HCT116 (cell line): ENCODE data around the gene CPLX3. TPM values are rescaled to one million over a fixed set of nuclear protein-coding genes. Genes with fewer than 3 reads are reported as not detected.

ENCODE experiments used
- ATAC-seq: fragments of 200-7000 bp; cut with Tn5 transposase; 2 replicates; pipeline ENCODE4 v1.9.1; 2020; ENCODE audit warnings: mild to moderate bottlenecking, moderate library complexity
- BruUV-seq: library from RNA; stranded (reverse); fragments of 400-500 nt; replicated peaks from 2 replicates; lab custom pipeline; 2021; lab: Mats Ljungman, UMichigan
- CTCF ChIA-PET: fragments of 300-600 bp; sonication (Branson Sonifier 250); formaldehyde crosslinking; loops from one replicate; lab custom pipeline; 2021; ENCODE audit warnings: antibody characterized with exemption; lab: Charles Lee
- POLR2A ChIA-PET: fragments of 300-600, 350-600 bp; sonication (Branson Sonifier 250); formaldehyde crosslinking; loops from one replicate; lab custom pipeline; 2021; ENCODE audit warnings: antibody characterized with exemption; lab: Charles Lee
- RAD21 ChIA-PET, 2 experiments: fragments of 300-600 bp; sonication (Branson Sonifier 250); formaldehyde crosslinking; loops; one replicate each; lab custom pipeline; 2023; ENCODE audit warnings: low total read pairs in 2 of 2; ENCODE audit not compliant: uncharacterized antibody in 2 of 2, unreplicated experiment in 2 of 2, low non-redundant PET in 1 of 2; lab: Charles Lee
- DNase-seq: peaks from one replicate; pipeline ENCODE4 v3.0.0-alpha.2; 2010; ENCODE audit warnings: low read depth, low spot score
- H2AFZ ChIP-seq: fragments of 200-600 bp; shearing (Covaris generic), sonication (generic); 2 replicates; pipeline ENCODE4 v1.6.1; 2017; ENCODE audit warnings: low read depth, mixed run types, mixed read lengths, antibody characterized with exemption, low read length; ENCODE audit not compliant: poor library complexity, severe bottlenecking
- H3K27ac ChIP-seq: 2 replicates; pipeline ENCODE4 v1.5.1; 2012; ENCODE audit warnings: low read depth, low read length
- H3K27me3 ChIP-seq: fragments of 200-600 bp; sonication (generic); 2 replicates; pipeline ENCODE4 v1.6.1; 2016; ENCODE audit warnings: mixed run types, low read length, mixed read lengths; ENCODE audit not compliant: insufficient read depth
- H3K36me3 ChIP-seq, 2 experiments: fragments of 200-500 bp in 1 of 2; fragments of 200-600 bp in 1 of 2; sonication (Bioruptor generic) in 1 of 2; sonication (generic) in 1 of 2; 2 replicates each; pipeline versions ENCODE4 v1.5.1 to v1.6.1; 2014 to 2016; ENCODE audit warnings: low read length in 2 of 2, inconsistent platforms in 1 of 2, mixed read lengths in 1 of 2, mixed run types in 1 of 2; ENCODE audit not compliant: insufficient read depth in 2 of 2, control insufficient read depth in 1 of 2
- H3K4me1 ChIP-seq, 2 experiments: fragments of 200-600 bp in 1 of 2; sonication (generic) in 1 of 2; 2 replicates each; pipeline versions ENCODE4 v1.5.1 to v1.6.1; 2012 to 2017; ENCODE audit warnings: low read length in 2 of 2, inconsistent platforms in 1 of 2, mild to moderate bottlenecking in 1 of 2, mixed read lengths in 1 of 2, mixed run types in 1 of 2, moderate library complexity in 1 of 2; ENCODE audit not compliant: insufficient read depth in 2 of 2, control insufficient read depth in 1 of 2
- H3K4me2 ChIP-seq: fragments of 200-600 bp; sonication (generic); 2 replicates; pipeline ENCODE4 v1.6.1; 2017; ENCODE audit warnings: mixed run types, low read length, mixed read lengths
- H3K4me3 ChIP-seq, 2 experiments: fragments of 200-600 bp in 1 of 2; sonication (generic) in 1 of 2; replicated peaks in 1 of 2; 2 replicates each; pipeline ENCODE4 v1.5.1; 2011 to 2016; ENCODE audit warnings: low read length in 2 of 2, control low read depth in 1 of 2, low read depth in 1 of 2, mild to moderate bottlenecking in 1 of 2, mixed read lengths in 1 of 2, mixed run types in 1 of 2
- H3K79me2 ChIP-seq: fragments of 200-600 bp; sonication (generic); 2 replicates; pipeline ENCODE4 v1.6.1; 2017; ENCODE audit warnings: mild to moderate bottlenecking, mixed run types, low read length, moderate library complexity, mixed read lengths; ENCODE audit not compliant: insufficient read depth
- H3K9ac ChIP-seq: fragments of 200-600 bp; sonication (generic); 2 replicates; pipeline ENCODE4 v1.6.1; 2016; ENCODE audit warnings: low read length, mixed read lengths
- H3K9me2 ChIP-seq: fragments of 200-600 bp; sonication (generic), shearing (Covaris generic); 2 replicates; pipeline ENCODE4 v1.6.1; 2017; ENCODE audit warnings: mixed run types, mild to moderate bottlenecking, moderate library complexity; ENCODE audit not compliant: insufficient read depth
- H3K9me3 ChIP-seq, 2 experiments: fragments of 200-500 bp in 1 of 2; fragments of 200-600 bp in 1 of 2; sonication (Bioruptor generic) in 1 of 2; sonication (generic) in 1 of 2; 2 replicates each; pipeline ENCODE4 v1.6.1; 2014 to 2017; ENCODE audit warnings: low read length in 2 of 2, mixed read lengths in 2 of 2, inconsistent platforms in 1 of 2, low read depth in 1 of 2, mild to moderate bottlenecking in 1 of 2, mixed run types in 1 of 2, moderate library complexity in 1 of 2; ENCODE audit not compliant: control insufficient read depth in 1 of 2, insufficient read depth in 1 of 2
- H4K20me1 ChIP-seq: fragments of 200-600 bp; sonication (generic), shearing (Covaris generic); 2 replicates; pipeline ENCODE4 v1.6.1; 2017; ENCODE audit warnings: mixed run types, mild to moderate bottlenecking, moderate library complexity; ENCODE audit not compliant: insufficient read depth
- CBX3 ChIP-seq: IDR thresholded peaks from 2 replicates; pipeline ENCODE4 v1.6.1; 2012; ENCODE audit warnings: low read depth
- POLR2AphosphoS5 ChIP-seq: IDR thresholded peaks from 2 replicates; pipeline ENCODE4 v1.6.1; 2011; ENCODE audit warnings: mild to moderate bottlenecking, low read depth, low read length, moderate library complexity
- SIN3A ChIP-seq: IDR thresholded peaks from 2 replicates; pipeline ENCODE4 v1.6.1; 2012; ENCODE audit warnings: low read depth
- TCF7L2 ChIP-seq: IDR thresholded peaks from 2 replicates; pipeline ENCODE4 v1.7.0; 2011; ENCODE audit warnings: borderline replicate concordance, inconsistent platforms; ENCODE audit not compliant: insufficient read depth, insufficient read length; ENCODE audit errors: extremely low read depth
- ZNF274 ChIP-seq: fragments of 200-500 bp; sonication (Bioruptor generic); IDR thresholded peaks from 2 replicates; pipeline ENCODE4 v1.6.1; 2014; ENCODE audit warnings: mild to moderate bottlenecking, low read depth, low read length, inconsistent platforms
- intact Hi-C: fragments of 100-400 bp; cut with micrococcal nuclease; formaldehyde crosslinking; loops from 2 replicates; pipeline ENCODE4 v1.10.0; 2022
- total RNA-seq: library from RNA; stranded (reverse); gene quantifications from one replicate; pipeline ENCODE4 v1.2.1, GENCODE V29; 2021; ENCODE audit not compliant: unreplicated experiment

Gene CPLX3
- total RNA-seq, 1 experiment from 2014 or later: not detected

DNA sequence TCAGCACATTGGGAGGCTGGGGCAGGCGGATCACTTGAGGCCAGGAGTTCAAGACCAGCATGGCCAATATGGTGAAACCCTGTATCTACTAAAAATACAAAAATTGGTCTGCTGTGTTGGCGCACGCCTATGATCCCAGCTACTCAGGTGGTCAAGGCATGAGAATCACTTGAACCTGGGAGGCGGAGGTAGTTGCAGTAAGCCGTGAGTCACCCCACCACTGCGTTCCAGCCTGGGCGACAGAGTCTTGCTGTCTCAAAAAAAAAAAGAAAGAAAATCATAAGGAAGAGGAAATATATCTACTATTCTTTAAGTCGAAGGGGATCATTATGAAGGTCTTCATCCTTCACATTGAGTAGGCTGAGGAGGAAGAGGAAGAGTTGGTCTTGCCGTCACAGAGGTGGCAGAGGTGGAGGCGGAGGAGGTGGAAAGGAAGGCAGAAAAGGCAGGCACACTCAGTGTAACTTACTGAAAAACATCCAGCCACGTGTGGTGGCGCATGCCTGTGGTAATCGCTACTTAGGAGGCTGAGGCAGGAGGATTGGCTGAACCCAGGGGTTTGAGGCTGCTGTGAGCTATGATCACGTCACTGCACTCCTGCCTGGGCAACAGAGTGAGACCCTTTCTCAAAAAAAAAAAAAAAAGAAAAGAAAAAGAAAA lies 30.3 kb upstream of the CPLX3 start:
- BruUV-seq: no TSS peak
- Histone ChIP-seq H3K27me3 (no peaks in the 10 kb centered on the region), H3K79me2 (peaks cover 27% of the 10 kb centered on the region), H3K4me1 (peaks cover 3 to 13% of the 10 kb centered on the region in 2 experiments; a peak in 3 of 4 replicates), H3K9me3 (no peaks in the 10 kb centered on the region), H3K9me2 (no peaks in the 10 kb centered on the region), H3K4me3 (no peak overlapping the region), H3K27ac (no peak overlapping the region), H2AFZ (no peak overlapping the region), H3K4me2 (no peak overlapping the region), H3K36me3 (peaks cover 1 to 15% of the 10 kb centered on the region in 2 experiments), H4K20me1 (peaks cover 9% of the 10 kb centered on the region; the same call in 1 of the 2 replicates), H3K9ac (no peak overlapping the region)
- ChIA-PET RAD21 (no interaction called here), CTCF (interaction anchor here (1.9 kb wide), 1 partner anchor 8 kb away, joined by 6 read pairs; no protein-coding TSS in a partner anchor), POLR2A (no interaction called here)
- intact Hi-C loops: no loop called here
- TF ChIP-seq SIN3A: no peak
- no peak for TF ChIP-seq TCF7L2
- TF ChIP-seq ZNF274: no peak
- no peak for DNase-seq
- no peak for ATAC-seq

DNA sequence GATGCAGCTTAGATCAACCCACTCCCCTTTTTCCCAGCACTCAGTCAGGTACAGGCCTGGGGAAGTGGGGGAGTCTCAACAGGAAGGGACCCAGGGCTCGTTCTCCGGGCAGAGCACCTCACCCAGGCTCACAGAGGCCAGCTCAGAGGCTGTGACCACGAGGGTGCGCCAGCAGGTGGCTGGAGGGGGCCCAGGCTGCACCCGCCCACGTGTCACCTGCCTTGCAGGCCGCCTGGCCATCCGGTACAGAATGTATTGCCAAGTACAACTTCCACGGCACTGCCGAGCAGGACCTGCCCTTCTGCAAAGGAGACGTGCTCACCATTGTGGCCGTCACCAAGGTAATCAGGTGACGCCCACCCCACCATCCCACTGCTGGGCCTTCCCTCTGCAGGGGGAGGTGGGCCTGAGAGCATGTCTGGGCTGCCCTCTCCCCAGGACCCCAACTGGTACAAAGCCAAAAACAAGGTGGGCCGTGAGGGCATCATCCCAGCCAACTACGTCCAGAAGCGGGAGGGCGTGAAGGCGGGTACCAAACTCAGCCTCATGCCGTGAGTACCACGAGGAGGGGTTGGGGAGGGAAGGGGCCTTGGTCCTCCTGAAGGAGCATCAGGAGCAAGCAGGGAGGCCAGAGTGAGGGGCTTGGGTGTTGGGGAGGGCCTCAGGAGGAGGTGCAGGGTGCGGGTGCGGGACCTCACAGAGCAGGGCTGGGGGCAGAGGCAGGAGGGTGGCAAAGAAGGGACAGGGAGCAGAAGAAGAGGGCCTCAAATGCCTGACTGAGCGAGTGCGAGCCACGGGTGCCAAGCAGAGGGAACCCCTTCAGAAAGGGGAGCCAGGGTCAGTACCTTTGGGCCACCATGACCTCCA lies 27.8 kb upstream of the CPLX3 start:
- Histone ChIP-seq H4K20me1 (no peaks in the 10 kb centered on the region), H3K4me1 (peaks cover 3 to 13% of the 10 kb centered on the region in 2 experiments; a peak in 3 of 4 replicates), H3K9me2 (no peaks in the 10 kb centered on the region), H3K4me3 (no peak overlapping the region), H3K79me2 (peaks cover 2% of the 10 kb centered on the region; the same call in 1 of the 2 replicates), H3K27ac (no peak overlapping the region), H3K4me2 (no peak overlapping the region), H2AFZ (no peak overlapping the region), H3K9ac (no peak overlapping the region), H3K9me3 (no peaks in the 10 kb centered on the region), H3K36me3 (peaks cover 11 to 25% of the 10 kb centered on the region in 2 experiments)
- POLR2A ChIA-PET: interaction anchor here (1.1 kb wide), 1 partner anchor 16 kb away, joined by 3 read pairs; the partner anchor contains the start of gene CSK
- ATAC-seq: no peak
- intact Hi-C loops: no loop called here
- TF ChIP-seq CBX3 (no peak), POLR2AphosphoS5 (no peak)
- TF ChIP-seq, all 23 proteins: peak for 0
- BruUV-seq: no TSS peak
- ChIA-PET RAD21 (no interaction called here), CTCF (interaction anchor here (1.0 to 1.5 kb wide), 2 partner anchors 9 to 28 kb away, joined by 3 to 5 read pairs; no protein-coding TSS in a partner anchor)
- no peaks in the 10 kb centered on the region for H3K27me3 ChIP-seq
- no peak for DNase-seq
